NCI-H510A (cell line): ENCODE data around the gene RFX7.

Source experiments
- DNase-seq: peaks from one replicate; lab custom pipeline; 2025; lab: John Stamatoyannopoulos, UW

Gene RFX7

DNA sequence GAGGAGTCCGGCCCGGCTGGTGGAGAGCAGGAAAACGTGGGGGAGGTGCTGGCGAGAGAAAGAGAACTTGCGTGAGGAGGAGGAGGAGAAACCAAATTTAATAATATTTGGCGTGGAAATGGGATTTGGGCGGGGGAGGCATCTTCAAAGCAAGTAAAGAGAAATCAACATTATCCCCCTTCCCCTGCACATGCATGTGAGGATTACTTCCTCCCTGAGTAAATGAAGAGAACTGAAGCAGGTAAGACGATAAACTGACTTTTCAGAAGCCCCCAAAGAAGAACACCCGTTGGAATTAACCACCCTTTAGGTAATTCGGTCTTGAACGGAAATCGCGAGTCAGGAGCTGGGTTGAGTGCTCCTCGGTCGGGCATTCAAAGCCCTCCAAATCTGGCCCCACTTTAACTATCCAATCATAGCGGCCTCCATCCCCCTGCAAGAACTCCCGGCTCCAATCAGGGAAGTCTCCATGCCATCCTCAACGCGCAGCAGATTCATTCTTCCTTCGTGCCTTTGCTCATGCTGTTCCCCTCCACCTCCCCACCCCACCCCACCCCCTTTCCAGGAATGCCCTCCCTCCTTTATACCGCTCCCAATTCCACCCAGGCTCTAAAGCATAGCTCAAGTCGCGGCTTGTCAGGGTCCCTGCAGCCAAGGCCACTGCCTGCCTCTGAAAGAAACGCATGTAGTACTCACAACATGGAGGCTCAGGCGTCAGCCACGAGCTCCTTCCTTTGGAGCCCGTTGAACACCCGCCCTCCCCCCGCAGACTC is 545 bp upstream of the RFX7 start:
- peak; percentile 54 for DNase-seq

DNA sequence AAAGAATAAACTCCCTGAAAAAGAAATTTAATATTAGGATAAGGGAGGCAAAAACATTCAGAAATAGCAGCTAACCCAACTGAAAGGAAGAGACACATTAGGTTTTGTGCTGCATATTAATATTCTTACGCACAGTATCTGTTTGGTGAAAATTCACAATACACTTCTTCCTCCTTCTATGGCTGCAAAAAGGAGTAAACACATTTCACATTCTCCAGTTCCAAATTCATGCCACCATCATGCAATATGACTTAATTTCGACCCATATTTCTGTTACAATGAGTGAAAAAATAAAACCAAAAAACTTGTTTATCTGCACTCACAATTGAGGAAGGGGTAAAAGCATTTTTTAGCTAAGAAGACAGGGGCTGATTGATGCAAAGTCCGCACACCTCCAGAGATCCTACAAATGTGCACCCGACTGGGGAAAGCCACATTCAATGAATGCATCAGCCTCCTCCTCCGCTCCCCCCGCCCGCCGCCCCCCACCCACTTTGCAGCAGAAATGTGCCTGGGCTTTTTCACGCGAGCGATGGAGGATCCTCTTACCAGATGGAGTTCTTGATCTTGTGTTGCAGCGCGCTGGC is 1.0 kb downstream of the RFX7 start:
- no peak for DNase-seq

DNA sequence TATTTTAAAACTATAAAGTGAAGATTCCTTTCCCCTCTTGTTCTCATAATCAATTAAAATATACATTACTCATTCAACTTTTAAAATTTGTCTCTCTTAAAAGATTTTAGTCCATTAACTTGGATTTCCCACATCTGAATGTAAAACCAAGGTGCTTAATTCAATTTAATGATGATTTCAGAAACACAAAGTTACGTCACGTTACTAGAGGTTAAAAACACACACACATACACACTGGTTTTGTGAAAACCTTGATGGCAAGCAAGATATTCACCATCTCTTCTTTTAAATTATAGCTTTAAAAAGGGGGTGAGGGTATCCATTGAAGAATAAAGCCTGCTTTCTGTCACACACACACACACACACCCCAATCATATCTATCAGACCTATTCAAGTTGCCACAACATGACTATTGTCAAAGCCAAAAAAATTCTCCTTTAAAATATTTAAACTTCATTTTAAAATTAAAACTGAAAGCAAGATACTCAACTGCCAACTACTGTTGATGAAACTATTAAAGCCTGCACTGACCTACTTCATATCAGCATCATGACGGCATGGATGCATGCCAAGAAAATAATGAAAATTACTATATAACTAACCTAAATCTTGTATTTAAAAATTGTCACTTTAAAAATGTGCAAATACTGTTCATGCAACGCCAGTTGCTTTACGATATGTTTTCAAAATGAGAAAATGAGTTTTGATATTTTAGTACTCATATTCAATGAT is 2.1 kb downstream of the RFX7 start:
- no peak for DNase-seq

DNA sequence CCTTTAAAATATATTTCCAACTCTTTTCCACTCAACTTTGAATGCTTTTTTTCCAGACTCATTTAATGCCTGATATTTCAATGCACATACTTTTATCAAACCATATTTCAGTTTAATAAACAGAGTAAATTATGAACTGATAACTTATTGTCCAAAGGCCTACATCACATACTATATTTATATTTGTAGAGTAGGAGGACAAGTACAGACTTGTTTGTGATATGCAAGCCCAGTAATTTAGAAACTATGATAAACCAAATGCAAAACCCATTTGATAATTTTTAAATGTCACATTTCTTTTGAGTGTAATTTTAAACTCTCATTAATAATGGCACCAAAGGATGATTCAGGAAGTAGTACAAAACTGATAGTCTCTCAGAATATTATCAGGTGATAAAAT is 3.3 kb downstream of the RFX7 start:
- no peak for DNase-seq

DNA sequence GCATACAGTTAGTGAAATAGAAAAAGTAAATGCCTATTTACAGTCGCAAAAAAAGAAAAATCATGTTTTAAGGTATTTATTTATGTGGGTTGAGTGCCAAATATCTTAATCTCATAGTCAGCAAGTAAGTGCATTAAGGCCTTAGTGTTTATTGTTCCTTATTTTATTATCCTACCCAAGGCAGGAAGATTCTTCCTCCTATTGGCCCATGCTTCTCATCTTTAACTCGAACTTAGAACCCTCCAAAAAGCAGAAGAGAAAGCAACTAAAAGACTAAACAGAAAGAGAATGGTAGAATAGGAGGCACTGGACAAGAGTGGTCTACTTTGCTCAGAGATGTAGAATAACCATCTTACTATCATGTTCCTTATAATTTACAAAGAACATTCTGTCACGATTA is 7.5 kb downstream of the RFX7 start:
- no peak for DNase-seq

DNA sequence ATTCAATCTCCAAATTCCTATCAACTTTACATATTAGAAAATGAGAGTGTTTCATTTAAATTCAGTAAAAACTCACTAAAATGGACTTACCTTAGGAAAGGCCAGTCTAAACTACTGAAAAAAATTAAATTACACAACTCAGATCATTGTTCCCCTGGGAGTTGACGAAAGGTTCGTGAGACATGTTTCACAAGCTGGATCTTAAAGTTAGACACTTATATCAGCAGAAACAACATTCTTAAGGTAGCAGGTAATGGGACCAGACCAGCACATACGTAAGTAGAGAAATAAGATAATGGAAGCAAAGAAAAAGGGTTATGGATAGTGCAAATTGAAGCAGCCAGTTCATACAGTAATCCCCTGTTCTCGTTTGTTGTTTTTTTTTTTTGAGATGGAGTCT is 8.9 kb downstream of the RFX7 start:
- no peak for DNase-seq

DNA sequence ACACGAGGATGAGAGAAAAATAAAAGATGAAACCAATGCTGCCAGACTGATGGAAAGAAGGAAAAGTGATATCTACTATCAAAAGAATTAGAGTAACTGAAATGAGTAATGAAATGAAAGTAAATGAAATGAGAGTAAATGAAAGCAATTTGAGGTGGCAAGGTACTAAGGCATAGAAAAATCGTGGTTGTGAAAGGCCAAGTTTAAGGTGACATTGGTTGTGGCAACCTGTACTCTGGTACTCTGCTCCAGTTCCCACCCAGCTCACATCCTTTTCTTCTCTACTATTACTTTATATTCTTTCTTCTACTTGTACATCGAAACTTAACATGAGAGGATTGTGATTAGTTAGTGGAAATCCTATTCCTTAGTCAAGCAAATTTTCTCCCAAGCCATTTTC is 10.1 kb downstream of the RFX7 start:
- DNase-seq = no peak

DNA sequence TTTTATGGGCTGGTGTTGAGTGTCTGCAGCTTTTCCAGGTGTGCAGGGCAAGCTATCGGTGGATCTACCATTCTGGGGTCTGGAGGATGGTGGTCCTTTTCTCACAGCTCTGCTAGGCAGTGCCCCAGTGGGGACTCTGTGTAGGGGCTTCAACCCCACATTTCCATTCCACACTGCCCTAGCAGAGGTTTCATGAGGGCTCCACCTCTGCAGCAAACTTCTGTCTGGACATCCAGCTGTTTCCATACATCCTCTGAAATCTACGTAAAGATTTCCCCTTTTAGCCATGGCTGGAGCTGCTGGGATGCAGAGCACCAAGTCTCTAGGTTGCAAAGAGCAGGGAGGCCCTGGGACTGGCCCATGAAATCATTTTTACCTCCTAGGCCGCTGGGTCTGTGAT is 11.6 kb downstream of the RFX7 start:
- DNase-seq = no peak

DNA sequence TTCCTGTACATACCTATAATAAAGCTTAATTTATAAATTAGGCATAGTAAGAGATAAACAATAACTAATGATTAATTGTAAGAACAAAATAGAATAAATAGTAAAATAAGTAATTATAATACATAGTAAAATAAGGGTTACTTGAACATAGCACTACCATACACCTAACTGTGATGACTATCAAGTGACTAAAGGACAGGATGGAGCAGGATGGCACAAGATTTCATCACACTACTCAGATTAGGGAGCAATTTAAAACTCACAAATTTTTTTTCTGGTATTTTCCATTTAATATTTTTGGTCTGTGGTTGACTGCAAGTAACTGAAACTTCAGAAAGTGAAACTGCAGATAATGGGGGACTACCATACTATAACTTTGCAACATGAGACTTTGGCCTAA is 14.8 kb downstream of the RFX7 start:
- no peak for DNase-seq

DNA sequence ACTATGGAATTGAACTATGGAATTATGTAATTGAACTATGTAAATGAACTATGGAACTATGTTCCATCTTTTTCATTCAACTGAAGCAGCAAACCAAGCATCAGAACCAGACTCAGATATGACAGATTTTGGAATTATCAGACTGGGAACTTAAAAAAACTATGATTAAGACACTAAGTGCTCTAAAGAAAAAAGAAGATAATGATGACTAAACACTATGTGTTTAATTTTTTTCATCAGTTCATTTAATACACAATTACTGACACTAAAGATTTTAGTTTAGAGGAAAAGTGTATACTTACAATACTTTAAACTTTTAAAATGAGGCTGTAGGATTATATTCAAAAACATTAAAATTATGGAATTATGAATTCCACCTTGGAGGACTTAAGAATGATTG is 15.3 kb downstream of the RFX7 start:
- no peak for DNase-seq

DNA sequence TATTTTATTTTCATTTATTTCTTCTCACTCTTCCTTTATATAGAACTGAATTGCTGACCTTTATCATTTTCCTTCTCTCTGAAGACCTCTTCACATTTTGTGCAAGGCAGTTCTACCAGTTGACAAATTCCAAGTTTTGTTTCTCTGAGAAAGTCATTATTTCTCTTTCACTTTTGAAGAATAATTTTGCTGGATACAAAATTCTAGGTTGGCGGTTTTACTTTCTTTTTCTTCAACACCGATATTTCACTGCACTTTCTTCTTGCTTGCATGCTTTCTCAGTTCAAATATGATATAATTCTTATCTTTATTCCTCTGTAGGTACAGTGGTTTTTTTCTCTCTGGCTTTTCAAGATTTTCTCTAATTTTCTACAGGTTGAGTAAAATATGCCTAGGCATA is 15.9 kb downstream of the RFX7 start:
- no peak for DNase-seq

DNA sequence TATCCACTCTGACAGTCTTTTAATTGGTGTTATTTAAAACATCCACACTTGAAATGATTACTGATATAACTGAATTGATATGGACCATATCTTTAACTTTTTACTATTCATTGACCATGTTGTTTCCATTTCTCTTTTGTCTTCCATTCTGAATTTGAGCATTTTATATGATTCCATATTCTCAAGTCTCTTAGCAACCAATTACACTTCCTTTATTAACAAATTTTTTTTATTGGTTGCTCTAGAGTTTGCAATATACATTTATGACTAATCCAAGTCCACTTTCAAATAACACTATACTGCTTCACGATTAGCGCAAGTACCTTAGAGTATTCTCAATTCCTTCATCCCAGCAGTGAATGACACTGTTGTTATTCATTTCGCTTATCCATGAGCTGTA is 16.4 kb downstream of the RFX7 start:
- no peak for DNase-seq

DNA sequence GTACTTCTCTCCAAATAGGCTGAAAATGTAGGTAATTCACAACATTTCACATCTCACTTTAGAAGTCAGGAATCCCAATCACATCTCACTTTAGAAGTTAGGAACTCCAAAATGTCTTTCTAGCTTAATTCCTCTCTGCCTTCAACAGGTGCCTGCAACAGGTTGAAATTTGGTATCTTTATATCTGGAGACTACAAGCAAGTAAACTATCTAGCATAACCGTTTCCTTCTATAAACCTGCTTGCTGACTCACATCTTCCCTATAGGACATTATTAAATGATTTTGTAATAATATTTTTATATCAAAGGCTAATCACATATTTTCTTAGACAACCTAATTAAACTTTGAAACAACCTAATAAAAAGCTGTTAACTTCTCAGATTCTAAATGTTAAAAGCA is 18.2 kb downstream of the RFX7 start:
- DNase-seq = no peak

DNA sequence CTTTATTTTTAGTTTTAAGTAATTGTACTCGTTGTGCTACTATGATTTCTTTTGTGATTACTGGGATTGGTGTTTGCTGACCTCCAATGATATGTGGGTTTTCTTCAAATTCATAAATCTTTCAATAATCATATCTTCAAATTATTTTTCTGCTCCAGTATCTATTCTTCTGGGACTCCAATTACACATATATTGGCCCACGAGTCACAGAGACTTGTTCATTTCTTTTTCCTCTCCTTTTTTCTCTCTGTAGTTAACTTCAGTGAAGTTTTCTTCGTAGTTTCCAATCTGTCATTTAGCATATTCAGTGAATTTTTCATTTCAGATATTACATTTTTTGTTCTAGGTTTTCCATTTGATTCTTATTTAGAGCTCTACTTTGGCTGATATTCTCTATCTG is 21.4 kb downstream of the RFX7 start:
- DNase-seq = no peak

DNA sequence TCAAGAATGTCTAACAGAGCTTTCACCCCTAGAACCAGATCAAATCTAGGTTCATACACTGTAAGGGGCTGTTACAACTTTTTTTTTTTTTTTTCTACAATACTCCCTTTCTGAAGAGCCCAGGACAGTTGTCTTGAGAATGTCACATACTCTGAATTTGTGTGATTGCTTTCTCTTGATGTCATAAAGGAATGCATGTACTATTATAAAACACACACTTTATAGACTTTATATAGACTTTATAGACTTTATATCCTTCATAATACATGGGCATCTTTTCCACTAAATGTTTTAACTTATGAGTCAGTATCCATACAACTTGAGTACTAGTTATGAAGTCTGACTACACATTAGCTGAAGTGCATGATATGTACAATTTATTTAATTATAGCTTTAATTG is 26.3 kb downstream of the RFX7 start:
- DNase-seq = no peak

DNA sequence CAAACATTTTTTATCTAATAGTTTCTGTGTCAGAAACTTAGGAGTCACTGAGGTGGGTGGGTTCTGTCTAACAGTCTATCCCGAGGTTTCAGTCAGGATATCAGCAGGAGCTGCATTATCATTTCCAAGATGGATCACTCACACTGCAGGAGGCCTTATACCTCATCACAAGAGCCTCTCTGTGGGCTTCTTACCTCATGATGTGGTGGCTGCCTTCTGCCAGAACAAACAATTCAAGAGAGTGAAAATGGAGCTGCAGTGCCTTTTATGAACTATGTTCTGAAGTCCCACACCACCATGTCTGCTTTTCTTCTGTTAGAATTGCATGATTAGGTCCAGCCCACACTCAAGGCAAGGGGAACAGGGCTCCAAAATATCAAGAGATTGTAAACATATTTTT is 27.9 kb downstream of the RFX7 start:
- DNase-seq = peak; percentile 5

DNA sequence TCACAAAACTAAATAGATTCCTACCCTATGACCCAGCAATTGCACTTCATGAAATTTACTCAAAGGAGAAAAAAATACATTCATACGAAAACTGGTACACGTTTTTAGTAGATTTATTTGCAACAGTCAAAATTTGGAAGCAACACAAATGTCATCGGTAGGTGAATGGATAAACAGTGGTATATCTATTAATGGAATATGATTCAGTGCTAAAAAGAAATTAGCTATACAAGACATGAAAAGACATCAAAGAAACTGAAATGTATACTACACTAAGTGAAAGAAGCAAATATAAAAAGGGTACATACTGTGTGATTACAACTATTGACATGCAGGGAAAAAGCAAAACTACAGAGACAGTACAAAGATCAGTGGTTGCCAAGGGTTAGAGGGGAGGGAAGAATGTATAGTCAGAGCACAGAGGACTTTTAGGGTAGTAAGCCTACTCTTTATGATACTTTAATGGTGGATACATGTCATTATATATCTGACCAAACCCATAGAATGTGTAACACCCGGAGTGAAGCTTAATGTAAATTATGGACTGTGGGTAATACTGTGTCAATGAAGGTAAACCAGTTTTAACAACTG is 31.6 kb downstream of the RFX7 start:
- DNase-seq = no peak

DNA sequence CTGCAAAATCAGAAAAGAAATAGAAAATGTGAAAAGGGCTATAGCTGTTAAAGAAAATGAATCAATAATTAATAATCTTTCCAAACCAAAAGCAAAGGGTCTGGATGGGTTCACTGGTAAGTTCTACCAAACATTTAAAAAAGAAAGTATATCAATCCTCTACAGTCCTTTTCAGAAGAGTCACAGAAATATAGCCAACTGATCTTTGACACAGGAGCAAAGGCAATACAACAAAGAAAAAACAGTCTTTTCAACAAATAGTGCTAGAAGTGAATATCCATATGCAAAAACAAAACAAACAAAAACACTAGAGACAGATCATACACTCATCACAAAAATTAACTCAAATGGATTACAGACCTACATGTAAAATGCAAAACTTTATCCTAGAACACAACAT is 32.6 kb downstream of the RFX7 start:
- DNase-seq = no peak

DNA sequence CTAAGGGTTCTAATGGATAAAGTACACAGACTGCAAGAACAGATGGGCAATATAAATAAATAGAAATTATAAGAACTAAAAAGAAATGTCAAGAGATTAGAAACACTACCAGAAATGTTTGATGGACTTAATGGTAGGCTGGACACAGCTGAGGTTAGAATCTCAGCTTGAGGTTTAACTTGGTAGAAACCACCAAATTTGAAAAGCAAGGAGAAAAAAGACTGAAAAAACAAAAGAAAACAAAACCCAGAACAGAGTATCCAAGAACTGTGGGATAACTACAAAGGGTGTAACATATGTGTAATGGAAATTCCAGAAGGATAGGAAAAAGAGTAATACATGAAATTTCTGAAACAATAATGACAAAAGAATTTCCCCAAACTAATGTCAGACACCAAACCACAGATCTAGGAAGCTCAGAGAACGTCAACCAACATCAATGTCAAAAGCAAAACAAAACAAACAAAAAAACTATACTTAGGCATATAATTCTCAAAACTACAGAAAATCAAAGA is 35.0 kb downstream of the RFX7 start:
- no peak for DNase-seq

DNA sequence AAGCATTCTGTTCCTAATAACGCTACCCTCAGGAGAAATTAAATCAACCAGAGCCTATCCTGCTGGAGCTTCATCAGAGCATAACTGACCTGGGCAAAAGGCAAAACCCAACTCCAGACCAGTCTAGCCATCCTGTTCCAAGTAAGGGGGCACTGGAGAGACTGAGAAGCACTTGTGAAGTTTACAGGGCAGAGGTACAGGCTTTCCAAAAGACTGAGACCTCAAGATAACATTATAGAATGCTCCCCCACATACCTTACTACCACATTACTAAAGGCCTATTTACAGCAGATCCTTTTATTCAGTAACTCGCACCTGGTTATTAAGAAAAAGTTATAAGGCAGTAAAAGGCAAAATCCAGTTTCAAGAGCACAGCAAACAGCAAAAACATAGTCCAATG is 35.5 kb downstream of the RFX7 start:
- DNase-seq = no peak

DNA sequence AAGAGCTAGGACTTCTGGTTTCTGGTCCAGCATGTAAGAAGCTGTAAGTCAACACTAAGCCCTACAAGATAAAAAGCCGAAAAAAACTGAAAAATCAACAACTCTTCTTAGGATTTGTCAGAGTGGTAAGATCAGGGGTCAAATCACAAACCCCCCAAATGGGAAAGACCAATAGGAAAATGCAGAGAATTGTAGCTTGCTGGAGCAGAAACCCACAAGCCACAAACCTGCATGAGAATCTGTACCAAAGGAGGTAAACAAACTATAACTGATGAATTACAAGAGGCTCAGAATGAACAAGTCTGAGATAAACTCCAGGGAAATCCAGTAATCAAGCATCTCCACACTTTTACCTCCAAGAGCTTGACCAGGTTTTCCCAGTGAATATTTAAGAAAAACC is 36.0 kb downstream of the RFX7 start:
- DNase-seq = no peak

DNA sequence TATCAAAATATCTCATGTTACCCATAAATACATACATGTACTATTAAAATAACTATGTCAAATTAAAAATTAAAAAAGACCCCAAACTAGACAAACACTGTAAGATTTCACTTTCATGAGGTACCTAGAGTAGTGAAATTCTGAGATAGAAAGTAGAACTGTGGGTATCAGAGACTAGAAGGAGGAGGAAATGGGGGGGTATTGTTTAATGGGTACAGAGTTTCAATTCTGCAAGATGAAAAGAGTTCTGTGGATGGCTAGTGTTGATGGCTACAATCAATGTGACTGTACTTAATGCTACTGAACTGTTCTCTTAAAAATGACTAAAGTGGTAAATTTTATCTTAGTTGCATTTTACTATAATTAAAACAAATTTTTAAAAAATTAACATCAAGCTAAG is 36.6 kb downstream of the RFX7 start:
- no peak for DNase-seq
